ENCODE results near the gene DZIP3.

The DZIP3 gene

DNA sequence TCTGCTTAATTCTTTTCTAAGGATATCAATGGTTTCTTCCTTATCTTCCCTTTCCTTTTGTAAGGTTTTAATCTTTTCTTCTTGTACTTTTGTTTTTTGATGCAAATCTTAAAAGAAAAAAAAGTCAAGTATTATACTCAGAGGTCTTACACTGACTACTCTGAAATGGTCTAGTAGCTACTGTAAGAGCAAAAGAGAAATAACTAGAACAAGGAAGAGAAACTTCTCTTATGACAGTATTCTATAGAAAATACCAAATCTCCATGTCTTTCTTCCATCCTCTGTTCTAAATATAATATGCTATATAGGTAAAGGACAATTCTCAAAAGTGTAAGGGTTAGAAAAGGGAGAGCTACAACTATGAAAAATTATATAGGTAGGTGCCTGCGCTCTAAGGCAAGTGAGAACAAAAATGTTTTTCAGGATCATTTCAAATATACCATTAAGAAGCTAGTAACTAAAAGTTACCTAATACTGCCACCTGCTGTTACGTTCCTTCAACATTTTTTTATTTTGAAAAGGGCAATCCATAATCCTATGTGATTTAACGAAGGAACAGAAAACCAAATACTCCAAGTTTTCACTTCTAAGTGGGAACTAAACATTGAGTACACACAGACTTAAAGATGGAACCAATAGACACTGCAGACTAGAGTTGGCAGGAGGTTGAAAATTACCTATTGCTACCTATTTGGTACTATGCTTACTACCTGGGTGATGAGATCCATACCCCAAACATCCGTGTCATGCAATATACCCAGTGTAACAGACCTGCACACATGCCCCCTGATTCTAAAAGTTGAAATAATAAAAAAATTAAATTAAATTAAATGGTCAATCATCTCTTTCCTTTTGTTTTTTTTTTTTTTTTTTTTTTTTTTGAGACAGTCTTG, 37.0 kb upstream of the DZIP3 start:
- Histone ChIP-seq H3K9ac (ENCODE audit: insufficient read length, low read depth) (no peak overlapping the region), H3K36me3 (ENCODE audit: insufficient read depth, insufficient read length, low read length) (peaks cover 73% of the 10 kb centered on the region), H3K27me3 (ENCODE audit: insufficient read depth, insufficient read length) (no peaks in the 10 kb centered on the region), H3K4me3 (ENCODE audit: insufficient read length, low read depth) (no peak overlapping the region), H3K4me1 (ENCODE audit: insufficient read depth, insufficient read length) (no peaks in the 10 kb centered on the region), H3K9me3 (ENCODE audit: insufficient read depth, low read length) (no peaks in the 10 kb centered on the region)
- TF ChIP-seq YY1 (IDR thresholded peaks at IDR 0.05; ENCODE audit: insufficient read depth, insufficient read length) (no peak), ZNF274 (IDR thresholded peaks at IDR 0.05; ENCODE audit: low read depth, low read length) (no peak), SUZ12 (IDR thresholded peaks at IDR 0.05; ENCODE audit: extremely low read depth, insufficient read depth, insufficient read length) (no peak)
- DNase-seq (ENCODE audit: low read depth, low spot score) = no peak

DNA sequence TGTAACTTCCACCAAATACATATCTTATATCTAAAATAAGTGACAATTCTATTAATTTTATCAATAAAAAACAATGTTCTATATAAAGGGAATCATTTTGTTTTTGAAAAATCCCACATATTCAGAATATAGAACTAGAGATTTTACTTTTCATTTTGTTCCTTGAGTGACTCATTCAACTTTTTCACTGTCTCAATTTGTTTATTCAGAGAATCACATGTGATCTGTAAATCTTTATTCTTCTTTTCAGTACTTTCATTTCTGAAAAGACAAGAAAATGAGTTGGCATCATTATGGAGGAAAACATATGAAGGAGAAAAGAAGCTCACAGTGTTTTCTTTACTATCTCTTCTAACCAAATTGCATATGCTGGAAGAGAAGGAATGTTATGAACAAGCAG, 35.3 kb upstream of the DZIP3 start:
- Histone ChIP-seq H3K36me3 (ENCODE audit: insufficient read depth, insufficient read length, low read length) (peaks cover 75% of the 10 kb centered on the region), H3K9me3 (ENCODE audit: insufficient read depth, low read length) (no peaks in the 10 kb centered on the region), H3K27me3 (ENCODE audit: insufficient read depth, insufficient read length) (no peaks in the 10 kb centered on the region), H3K4me3 (ENCODE audit: insufficient read length, low read depth) (no peak overlapping the region), H3K9ac (ENCODE audit: insufficient read length, low read depth) (no peak overlapping the region), H3K4me1 (ENCODE audit: insufficient read depth, insufficient read length) (no peaks in the 10 kb centered on the region)
- no peak for DNase-seq (ENCODE audit: low read depth, low spot score)
- TF ChIP-seq YY1 (IDR thresholded peaks at IDR 0.05; ENCODE audit: insufficient read depth, insufficient read length) = no peak
- TF ChIP-seq SUZ12 (IDR thresholded peaks at IDR 0.05; ENCODE audit: extremely low read depth, insufficient read depth, insufficient read length) = no peak
- TF ChIP-seq ZNF274 (IDR thresholded peaks at IDR 0.05; ENCODE audit: low read depth, low read length) = no peak

- TF ChIP-seq SUZ12 (IDR thresholded peaks at IDR 0.05; ENCODE audit: extremely low read depth, insufficient read depth, insufficient read length) (no peak), ZNF274 (IDR thresholded peaks at IDR 0.05; ENCODE audit: low read depth, low read length) (no peak), YY1 (IDR thresholded peaks at IDR 0.05; ENCODE audit: insufficient read depth, insufficient read length) (no peak)
- Histone ChIP-seq H3K4me3 (ENCODE audit: insufficient read length, low read depth) (no peak overlapping the region), H3K9ac (ENCODE audit: insufficient read length, low read depth) (no peak overlapping the region), H3K9me3 (ENCODE audit: insufficient read depth, low read length) (no peaks in the 10 kb centered on the region), H3K36me3 (ENCODE audit: insufficient read depth, insufficient read length, low read length) (peaks cover 75% of the 10 kb centered on the region), H3K27me3 (ENCODE audit: insufficient read depth, insufficient read length) (no peaks in the 10 kb centered on the region), H3K4me1 (ENCODE audit: insufficient read depth, insufficient read length) (no peaks in the 10 kb centered on the region)
- no peak for DNase-seq (ENCODE audit: low read depth, low spot score)
Measured at GRCh38 chr3:108554913-108555571, 34.5 kb upstream of the DZIP3 start.

- Histone ChIP-seq H3K36me3 (ENCODE audit: insufficient read depth, insufficient read length, low read length) (peaks cover 77% of the 10 kb centered on the region), H3K9ac (ENCODE audit: insufficient read length, low read depth) (no peak overlapping the region), H3K27me3 (ENCODE audit: insufficient read depth, insufficient read length) (no peaks in the 10 kb centered on the region), H3K9me3 (ENCODE audit: insufficient read depth, low read length) (no peaks in the 10 kb centered on the region), H3K4me1 (ENCODE audit: insufficient read depth, insufficient read length) (no peaks in the 10 kb centered on the region), H3K4me3 (ENCODE audit: insufficient read length, low read depth) (no peak overlapping the region)
- TF ChIP-seq YY1 (IDR thresholded peaks at IDR 0.05; ENCODE audit: insufficient read depth, insufficient read length) (no peak), SUZ12 (IDR thresholded peaks at IDR 0.05; ENCODE audit: extremely low read depth, insufficient read depth, insufficient read length) (no peak), ZNF274 (IDR thresholded peaks at IDR 0.05; ENCODE audit: low read depth, low read length) (no peak)
- no peak for DNase-seq (ENCODE audit: low read depth, low spot score)
Measured at GRCh38 chr3:108555966-108556581, 33.4 kb upstream of the DZIP3 start.

- peaks cover 88% of the 10 kb centered on the region for H3K36me3 ChIP-seq (ENCODE audit: insufficient read depth, insufficient read length, low read length)
- DNase-seq (ENCODE audit: low read depth, low spot score) = no peak
- no peaks in the 10 kb centered on the region for H3K4me1 ChIP-seq (ENCODE audit: insufficient read depth, insufficient read length)
Measured at GRCh38 chr3:108562565-108562964, 27.0 kb upstream of the DZIP3 start.

DNA sequence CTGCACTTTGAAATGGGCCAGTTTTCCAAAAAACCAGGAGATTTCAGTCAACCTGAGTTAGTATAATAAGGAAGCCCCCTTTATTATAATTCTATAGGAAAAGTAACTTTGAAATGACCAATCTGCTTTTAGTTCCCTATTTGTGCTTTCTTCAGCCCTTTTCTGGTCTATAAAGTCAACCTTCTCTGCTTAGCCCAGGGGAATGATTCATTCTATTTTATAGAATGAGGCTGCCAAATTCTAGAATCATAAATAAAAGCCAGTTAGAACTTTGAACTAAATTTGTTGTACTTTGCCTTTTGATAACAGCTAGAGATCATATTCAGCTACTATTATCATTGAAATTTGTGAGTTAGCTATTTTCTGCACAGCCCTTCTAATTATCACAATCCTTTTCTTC, 25.0 kb upstream of the DZIP3 start:
- no peak overlapping the region for H3K9ac ChIP-seq (ENCODE audit: insufficient read length, low read depth)
- no peaks in the 10 kb centered on the region for H3K9me3 ChIP-seq (ENCODE audit: insufficient read depth, low read length)
- no peaks in the 10 kb centered on the region for H3K4me1 ChIP-seq (ENCODE audit: insufficient read depth, insufficient read length)
- no peak for TF ChIP-seq YY1 (IDR thresholded peaks at IDR 0.05; ENCODE audit: insufficient read depth, insufficient read length)
- TF ChIP-seq ZNF274 (IDR thresholded peaks at IDR 0.05; ENCODE audit: low read depth, low read length) = no peak
- TF ChIP-seq SUZ12 (IDR thresholded peaks at IDR 0.05; ENCODE audit: extremely low read depth, insufficient read depth, insufficient read length) = no peak
- H3K27me3 ChIP-seq (ENCODE audit: insufficient read depth, insufficient read length) = no peaks in the 10 kb centered on the region
- H3K36me3 ChIP-seq (ENCODE audit: insufficient read depth, insufficient read length, low read length) = peaks cover 86% of the 10 kb centered on the region
- no peak overlapping the region for H3K4me3 ChIP-seq (ENCODE audit: insufficient read length, low read depth)
- DNase-seq (ENCODE audit: low read depth, low spot score) = no peak

More at GRCh38 chr3:108562565-108562964, 27.0 kb upstream of the DZIP3 start:
- no peaks in the 10 kb centered on the region for H3K9me3 ChIP-seq (ENCODE audit: insufficient read depth, low read length)
- H3K9ac ChIP-seq (ENCODE audit: insufficient read length, low read depth) = no peak overlapping the region
- TF ChIP-seq YY1 (IDR thresholded peaks at IDR 0.05; ENCODE audit: insufficient read depth, insufficient read length) (no peak), SUZ12 (IDR thresholded peaks at IDR 0.05; ENCODE audit: extremely low read depth, insufficient read depth, insufficient read length) (no peak), ZNF274 (IDR thresholded peaks at IDR 0.05; ENCODE audit: low read depth, low read length) (no peak)
- H3K4me3 ChIP-seq (ENCODE audit: insufficient read length, low read depth) = no peak overlapping the region
- H3K27me3 ChIP-seq (ENCODE audit: insufficient read depth, insufficient read length) = no peaks in the 10 kb centered on the region

DNA sequence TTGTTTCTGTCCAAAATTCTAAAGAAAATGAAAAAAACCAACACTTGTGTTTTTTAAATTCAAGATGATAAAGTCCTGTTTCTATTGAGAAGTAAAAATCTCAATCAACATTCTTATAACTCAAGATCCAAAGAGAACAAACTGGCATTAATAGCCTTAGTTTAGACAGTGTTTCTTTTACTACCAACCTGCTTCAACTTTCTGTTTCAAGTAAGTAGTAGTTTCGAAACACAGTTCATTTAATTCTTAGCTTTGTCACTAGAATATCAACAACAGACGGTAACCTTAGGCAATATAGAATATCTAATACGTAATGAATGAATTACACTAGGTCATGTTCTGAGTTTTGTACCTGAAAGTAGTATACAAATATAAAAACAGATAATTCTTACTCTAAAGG, 24.0 kb upstream of the DZIP3 start:
- no peak for TF ChIP-seq SUZ12 (IDR thresholded peaks at IDR 0.05; ENCODE audit: extremely low read depth, insufficient read depth, insufficient read length)
- no peak for TF ChIP-seq YY1 (IDR thresholded peaks at IDR 0.05; ENCODE audit: insufficient read depth, insufficient read length)
- no peak for TF ChIP-seq ZNF274 (IDR thresholded peaks at IDR 0.05; ENCODE audit: low read depth, low read length)
- no peak overlapping the region for H3K4me3 ChIP-seq (ENCODE audit: insufficient read length, low read depth)
- H3K9ac ChIP-seq (ENCODE audit: insufficient read length, low read depth) = no peak overlapping the region
- DNase-seq (ENCODE audit: low read depth, low spot score) = no peak
- no peaks in the 10 kb centered on the region for H3K4me1 ChIP-seq (ENCODE audit: insufficient read depth, insufficient read length)
- peaks cover 80% of the 10 kb centered on the region for H3K36me3 ChIP-seq (ENCODE audit: insufficient read depth, insufficient read length, low read length)
- H3K27me3 ChIP-seq (ENCODE audit: insufficient read depth, insufficient read length) = no peaks in the 10 kb centered on the region
- H3K9me3 ChIP-seq (ENCODE audit: insufficient read depth, low read length) = no peaks in the 10 kb centered on the region

All from NT2/D1 (cell line).